GM18867 (cell line): ENCODE measurements around the gene ROR1.

ENCODE experiments used
- ATAC-seq: cut with Tn5 transposase; IDR thresholded peaks from one replicate; pipeline ENCODE4 v1.9.1; 2021; ENCODE audit warnings: mild to moderate bottlenecking, moderate library complexity; ENCODE audit not compliant: unreplicated experiment

Gene ROR1

GRCh38 chr1:63924600-63924999, 150.8 kb downstream of the ROR1 start:
- no peak for ATAC-seq

GRCh38 chr1:63928186-63929105, 154.6 kb downstream of the ROR1 start:
- no peak for ATAC-seq

GRCh38 chr1:63929106-63929478, 155.3 kb downstream of the ROR1 start:
- ATAC-seq = no peak

GRCh38 chr1:63931468-63931867, 157.7 kb downstream of the ROR1 start:
- no peak for ATAC-seq

GRCh38 chr1:63934697-63935096, 160.9 kb downstream of the ROR1 start:
- ATAC-seq = no peak

GRCh38 chr1:63935143-63935542, 161.3 kb downstream of the ROR1 start:
- ATAC-seq = peak; percentile 56

GRCh38 chr1:63935553-63935952, 161.7 kb downstream of the ROR1 start:
- peak; percentile 63 for ATAC-seq

- ATAC-seq = no peak
Observed at GRCh38 chr1:63936276-63936675, 162.5 kb downstream of the ROR1 start.

- ATAC-seq = no peak
Observed at GRCh38 chr1:63936801-63937200, 163.0 kb downstream of the ROR1 start.

- ATAC-seq = no peak
Observed at GRCh38 chr1:63937461-63938022, 163.7 kb downstream of the ROR1 start.

GRCh38 chr1:63940440-63940839, 166.6 kb downstream of the ROR1 start:
- ATAC-seq = no peak

- no peak for ATAC-seq
Observed at GRCh38 chr1:63943393-63943792, 169.6 kb downstream of the ROR1 start.

GRCh38 chr1:63945943-63946342, 172.1 kb downstream of the ROR1 start:
- ATAC-seq = no peak

- ATAC-seq = no peak
Observed at GRCh38 chr1:63946866-63947491, 173.2 kb downstream of the ROR1 start.

GRCh38 chr1:63947904-63948303, 174.1 kb downstream of the ROR1 start:
- no peak for ATAC-seq

GRCh38 chr1:63950023-63950422, 176.2 kb downstream of the ROR1 start:
- ATAC-seq = no peak

- ATAC-seq = no peak
Observed at GRCh38 chr1:63951059-63951946, 177.5 kb downstream of the ROR1 start.

GRCh38 chr1:63954187-63954586, 180.4 kb downstream of the ROR1 start:
- ATAC-seq = no peak

GRCh38 chr1:63955370-63956145, 181.7 kb downstream of the ROR1 start:
- no peak for ATAC-seq

- no peak for ATAC-seq
Observed at GRCh38 chr1:63958556-63958955, 184.7 kb downstream of the ROR1 start.
